RPMI8226 (cell line): ENCODE results near the gene ARHGAP22.
A peak's percentile ranks its signal among the peaks of the same experiment; 100 is the strongest.

ENCODE experiments used
- DNase-seq: peaks from one replicate; pipeline ENCODE4 v3.0.0-alpha.2; 2015

ARHGAP22 gene

GRCh38 chr10:48632166-48632565 lies 27.3 kb upstream of the ARHGAP22 start:
- no peak for DNase-seq

- no peak for DNase-seq
Measured at GRCh38 chr10:48627984-48628609, 23.2 kb upstream of the ARHGAP22 start.

- no peak for DNase-seq
Measured at GRCh38 chr10:48626986-48627731, 22.3 kb upstream of the ARHGAP22 start.

GRCh38 chr10:48626447-48626846 lies 21.6 kb upstream of the ARHGAP22 start:
- DNase-seq = no peak

GRCh38 chr10:48625826-48626134 lies 20.9 kb upstream of the ARHGAP22 start:
- no peak for DNase-seq

- no peak for DNase-seq
Measured at GRCh38 chr10:48623607-48624132, 18.8 kb upstream of the ARHGAP22 start.

- no peak for DNase-seq
Measured at GRCh38 chr10:48623009-48623408, 18.1 kb upstream of the ARHGAP22 start.

GRCh38 chr10:48620719-48621118 lies 15.8 kb upstream of the ARHGAP22 start:
- DNase-seq = no peak

GRCh38 chr10:48616436-48616835 lies 11.6 kb upstream of the ARHGAP22 start:
- DNase-seq = no peak

GRCh38 chr10:48614481-48615390 lies 9.9 kb upstream of the ARHGAP22 start:
- no peak for DNase-seq

GRCh38 chr10:48613016-48613415 lies 8.1 kb upstream of the ARHGAP22 start:
- DNase-seq = no peak

GRCh38 chr10:48612236-48612943 lies 7.5 kb upstream of the ARHGAP22 start:
- DNase-seq = peak; percentile 37

GRCh38 chr10:48611133-48611532 lies 6.3 kb upstream of the ARHGAP22 start:
- no peak for DNase-seq

- DNase-seq = no peak
Measured at GRCh38 chr10:48610585-48611093, 5.8 kb upstream of the ARHGAP22 start.

- no peak for DNase-seq
Measured at GRCh38 chr10:48609899-48610584, 5.2 kb upstream of the ARHGAP22 start.

GRCh38 chr10:48609441-48609840 lies 4.6 kb upstream of the ARHGAP22 start:
- no peak for DNase-seq

- no peak for DNase-seq
Measured at GRCh38 chr10:48608976-48609375, 4.1 kb upstream of the ARHGAP22 start.

- peak; percentile 74 for DNase-seq
Measured at GRCh38 chr10:48608279-48608681, 3.4 kb upstream of the ARHGAP22 start.

- peak; percentile 69 for DNase-seq
Measured at GRCh38 chr10:48607356-48608278, 2.7 kb upstream of the ARHGAP22 start.

- no peak for DNase-seq
Measured at GRCh38 chr10:48606530-48607355, 1.9 kb upstream of the ARHGAP22 start.
